A673 (cell line): ENCODE results near the gene FAM222B.

Experiments used
- CTCF ChIP-seq: fragments of 300-800, 200-600 bp; sonication (generic); conservative IDR thresholded peaks from 2 replicates; pipeline ENCODE4 v1.5.1; 2017; ENCODE audit warnings: low read depth, mild to moderate bottlenecking, antibody characterized with exemption, low read length, moderate library complexity, mixed read lengths
- EZH2 ChIP-seq: fragments of 200-600 bp; sonication (generic); IDR thresholded peaks from 2 replicates; pipeline ENCODE4 v1.6.1; 2017; ENCODE audit warnings: borderline replicate concordance, low read depth, mild to moderate bottlenecking, mixed read lengths, antibody characterized with exemption, low read length; ENCODE audit not compliant: poor library complexity, severe bottlenecking

GRCh38 chr17:28792877-28793661 lies 49.5 kb downstream of the FAM222B start:
- no peak for TF ChIP-seq CTCF
- no peak for TF ChIP-seq EZH2
